Kidney epithelial cell (primary cell): ENCODE measurements around the gene SHANK1. TPM values are rescaled to one million over a fixed set of nuclear protein-coding genes. Genes with fewer than 3 reads are reported as not detected.
A peak's percentile ranks its signal among the peaks of the same experiment; 100 is the strongest.

ENCODE experiments used
- DNase-seq: peaks from one replicate; pipeline ENCODE4 v3.0.0-alpha.2; 2010; ENCODE audit warnings: low read depth
- H3K27me3 ChIP-seq: 2 replicates; pipeline ENCODE4 v1.6.0; 2011; ENCODE audit warnings: low read length; ENCODE audit not compliant: control insufficient read depth, insufficient read depth
- H3K36me3 ChIP-seq: 2 replicates; pipeline ENCODE4 v1.5.1; 2011; ENCODE audit warnings: low read length; ENCODE audit not compliant: control insufficient read depth, insufficient read depth
- H3K4me3 ChIP-seq: 2 replicates; pipeline ENCODE4 v1.5.1; 2011; ENCODE audit warnings: low read depth, mild to moderate bottlenecking, control low read depth, low read length
- total RNA-seq: library from RNA; depleted of rRNA; stranded (reverse); fragments of >200 nt; gene quantifications from 2 replicates; pipeline ENCODE4 v1.2.3, GENCODE V29; 2015
- TF ChIP-seq, protein P1 (sequence below): IDR thresholded peaks from 2 replicates; pipeline ENCODE4 v1.5.1; 2011; ENCODE audit warnings: mild to moderate bottlenecking, moderate library complexity, low read length, control low read depth, inconsistent platforms; ENCODE audit not compliant: insufficient read depth, poor library complexity, severe bottlenecking

The SHANK1 gene
- total RNA-seq, 1 donor from 2014 or later = 1.6 TPM

- DNase-seq = peak; percentile 39
- Histone ChIP-seq H3K27me3 (peaks cover 2% of the 10 kb centered on the region), H3K4me3 (no peak overlapping the region), H3K36me3 (no peaks in the 10 kb centered on the region)
- TF ChIP-seq, protein P1, sequence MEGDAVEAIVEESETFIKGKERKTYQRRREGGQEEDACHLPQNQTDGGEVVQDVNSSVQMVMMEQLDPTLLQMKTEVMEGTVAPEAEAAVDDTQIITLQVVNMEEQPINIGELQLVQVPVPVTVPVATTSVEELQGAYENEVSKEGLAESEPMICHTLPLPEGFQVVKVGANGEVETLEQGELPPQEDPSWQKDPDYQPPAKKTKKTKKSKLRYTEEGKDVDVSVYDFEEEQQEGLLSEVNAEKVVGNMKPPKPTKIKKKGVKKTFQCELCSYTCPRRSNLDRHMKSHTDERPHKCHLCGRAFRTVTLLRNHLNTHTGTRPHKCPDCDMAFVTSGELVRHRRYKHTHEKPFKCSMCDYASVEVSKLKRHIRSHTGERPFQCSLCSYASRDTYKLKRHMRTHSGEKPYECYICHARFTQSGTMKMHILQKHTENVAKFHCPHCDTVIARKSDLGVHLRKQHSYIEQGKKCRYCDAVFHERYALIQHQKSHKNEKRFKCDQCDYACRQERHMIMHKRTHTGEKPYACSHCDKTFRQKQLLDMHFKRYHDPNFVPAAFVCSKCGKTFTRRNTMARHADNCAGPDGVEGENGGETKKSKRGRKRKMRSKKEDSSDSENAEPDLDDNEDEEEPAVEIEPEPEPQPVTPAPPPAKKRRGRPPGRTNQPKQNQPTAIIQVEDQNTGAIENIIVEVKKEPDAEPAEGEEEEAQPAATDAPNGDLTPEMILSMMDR = no peak
Observed at GRCh38 chr19:50728084-50728737, 8.6 kb upstream of the SHANK1 start.

DNA sequence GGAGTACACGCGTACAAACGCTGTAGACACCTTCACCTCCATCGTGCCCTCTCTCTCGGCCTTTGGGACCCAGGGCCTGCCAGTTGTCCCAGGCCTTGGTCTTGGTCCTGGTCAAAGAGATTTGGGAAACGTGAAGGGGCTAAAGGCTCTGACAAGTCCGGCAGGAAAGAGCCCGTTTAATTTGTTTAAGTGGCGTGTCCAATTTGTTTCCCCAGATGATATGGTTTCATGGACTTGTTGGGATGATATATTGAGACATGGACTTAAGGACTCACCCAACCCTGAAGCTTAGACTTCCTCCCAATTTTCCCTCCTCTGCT lies 6.3 kb upstream of the SHANK1 start:
- no peaks in the 10 kb centered on the region for H3K36me3 ChIP-seq
- TF ChIP-seq, protein P1 = no peak
- peak overlapping the region; percentile 82 for H3K4me3 ChIP-seq
- DNase-seq = no peak
- peaks cover 8% of the 10 kb centered on the region for H3K27me3 ChIP-seq

- no peaks in the 10 kb centered on the region for H3K36me3 ChIP-seq
- peak overlapping the region; percentile 82 for H3K4me3 ChIP-seq
- no peak for DNase-seq
- TF ChIP-seq, protein P1 = no peak
- H3K27me3 ChIP-seq = peaks cover 8% of the 10 kb centered on the region
Observed at GRCh38 chr19:50725218-50725910, 5.8 kb upstream of the SHANK1 start.

DNA sequence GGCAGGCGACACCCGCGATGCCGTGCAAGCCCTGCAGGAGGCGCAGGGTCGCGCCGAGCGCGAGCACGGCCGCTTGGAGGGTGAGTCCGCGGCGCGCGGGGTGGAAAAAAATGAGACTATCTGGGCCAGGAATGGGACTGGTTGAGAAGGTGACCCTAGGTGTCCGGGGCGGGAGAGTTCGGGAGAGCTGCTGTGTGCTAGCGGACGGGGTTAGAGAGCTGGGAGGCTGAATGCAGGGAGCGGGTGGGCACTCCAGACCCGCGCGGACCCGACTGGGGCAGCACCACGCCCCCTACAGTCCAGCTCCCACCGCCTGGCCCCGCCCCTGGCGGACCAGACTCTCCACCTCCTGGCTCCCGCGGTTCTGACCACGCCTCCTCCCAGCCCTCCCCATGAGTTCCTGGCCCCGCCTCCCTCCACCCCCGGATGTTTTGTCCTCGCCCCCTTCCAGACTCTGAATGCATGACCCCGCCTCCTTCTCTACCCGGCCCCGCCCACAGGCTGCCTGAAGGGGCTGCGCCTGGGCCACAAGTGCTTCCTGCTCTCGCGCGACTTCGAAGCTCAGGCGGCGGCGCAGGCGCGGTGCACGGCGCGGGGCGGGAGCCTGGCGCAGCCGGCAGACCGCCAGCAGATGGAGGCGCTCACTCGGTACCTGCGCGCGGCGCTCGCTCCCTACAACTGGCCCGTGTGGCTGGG lies 5.1 kb upstream of the SHANK1 start:
- DNase-seq = peak; percentile 88
- peaks cover 10% of the 10 kb centered on the region for H3K27me3 ChIP-seq
- no peaks in the 10 kb centered on the region for H3K36me3 ChIP-seq
- H3K4me3 ChIP-seq = peak overlapping the region; percentile 82
- TF ChIP-seq, protein P1 = no peak

- Histone ChIP-seq H3K4me3 (peak overlapping the region; percentile 59), H3K27me3 (peaks cover 12% of the 10 kb centered on the region), H3K36me3 (no peaks in the 10 kb centered on the region)
- no peak for DNase-seq
- TF ChIP-seq, protein P1 = no peak
Observed at GRCh38 chr19:50723735-50724521, 4.3 kb upstream of the SHANK1 start.
